ENCODE data around the gene CALHM3.
"Not testable (repeated sequence)": the region's sequence is repeated elsewhere in the genome, so short reads cannot be mapped to it uniquely, and the experiment has no call there.

CALHM3 gene

GRCh38 chr10:103493362-103493915 lies 14.4 kb upstream of the CALHM3 start, which contains the start of gene NEURL1:
NEURL1 (plus strand) TSS chr10:103493705; CDS start chr10:103494388, 683 bp downstream.
- peak within 1 kb of the TSS; percentile 30 for H3K4me3 ChIP-seq (ENCODE audit: control insufficient read depth, low read depth, low read length)
- TF ChIP-seq CTCF (conservative IDR thresholded peaks at IDR 0.05; ENCODE audit: control insufficient read depth, insufficient read depth, low read depth, low read length): no peak
- DNase-seq (ENCODE audit: low read depth): no peak

GRCh38 chr10:103492655-103493261 lies 13.7 kb upstream of the CALHM3 start:
- no peak overlapping the region for H3K4me3 ChIP-seq (ENCODE audit: control insufficient read depth, low read depth, low read length)
- no peak for TF ChIP-seq CTCF (conservative IDR thresholded peaks at IDR 0.05; ENCODE audit: control insufficient read depth, insufficient read depth, low read depth, low read length)
- DNase-seq (ENCODE audit: low read depth): no peak

GRCh38 chr10:103491729-103492364 lies 12.8 kb upstream of the CALHM3 start:
- TF ChIP-seq CTCF (conservative IDR thresholded peaks at IDR 0.05; ENCODE audit: control insufficient read depth, insufficient read depth, low read depth, low read length): no peak
- H3K4me3 ChIP-seq (ENCODE audit: control insufficient read depth, low read depth, low read length): no peak overlapping the region
- peak; percentile 94 for DNase-seq (ENCODE audit: low read depth)

DNA sequence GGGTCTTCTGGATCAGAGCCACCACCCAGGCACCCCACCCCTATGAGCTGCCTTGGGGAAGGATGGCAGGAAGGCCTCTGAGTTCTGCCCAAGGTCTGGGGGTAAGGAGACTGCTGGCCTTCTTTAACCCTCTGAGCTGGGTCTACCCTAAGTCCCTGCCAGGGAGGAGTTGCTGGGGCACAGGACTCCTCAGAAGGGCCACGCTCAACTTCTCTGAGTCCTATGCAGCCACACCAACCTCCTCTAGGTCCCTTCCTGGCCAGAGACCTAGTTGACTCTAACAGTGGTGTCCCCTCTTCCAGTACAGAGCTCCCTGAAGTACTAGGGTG lies 11.9 kb upstream of the CALHM3 start:
- no peak overlapping the region for H3K4me3 ChIP-seq (ENCODE audit: control insufficient read depth, low read depth, low read length)
- TF ChIP-seq CTCF (conservative IDR thresholded peaks at IDR 0.05; ENCODE audit: control insufficient read depth, insufficient read depth, low read depth, low read length): no peak
- DNase-seq (ENCODE audit: low read depth): no peak

GRCh38 chr10:103487410-103487708 lies 8.3 kb upstream of the CALHM3 start:
- no peak overlapping the region for H3K4me3 ChIP-seq (ENCODE audit: control insufficient read depth, low read depth, low read length)
- no peak for TF ChIP-seq CTCF (conservative IDR thresholded peaks at IDR 0.05; ENCODE audit: control insufficient read depth, insufficient read depth, low read depth, low read length)
- DNase-seq (ENCODE audit: low read depth): no peak

DNA sequence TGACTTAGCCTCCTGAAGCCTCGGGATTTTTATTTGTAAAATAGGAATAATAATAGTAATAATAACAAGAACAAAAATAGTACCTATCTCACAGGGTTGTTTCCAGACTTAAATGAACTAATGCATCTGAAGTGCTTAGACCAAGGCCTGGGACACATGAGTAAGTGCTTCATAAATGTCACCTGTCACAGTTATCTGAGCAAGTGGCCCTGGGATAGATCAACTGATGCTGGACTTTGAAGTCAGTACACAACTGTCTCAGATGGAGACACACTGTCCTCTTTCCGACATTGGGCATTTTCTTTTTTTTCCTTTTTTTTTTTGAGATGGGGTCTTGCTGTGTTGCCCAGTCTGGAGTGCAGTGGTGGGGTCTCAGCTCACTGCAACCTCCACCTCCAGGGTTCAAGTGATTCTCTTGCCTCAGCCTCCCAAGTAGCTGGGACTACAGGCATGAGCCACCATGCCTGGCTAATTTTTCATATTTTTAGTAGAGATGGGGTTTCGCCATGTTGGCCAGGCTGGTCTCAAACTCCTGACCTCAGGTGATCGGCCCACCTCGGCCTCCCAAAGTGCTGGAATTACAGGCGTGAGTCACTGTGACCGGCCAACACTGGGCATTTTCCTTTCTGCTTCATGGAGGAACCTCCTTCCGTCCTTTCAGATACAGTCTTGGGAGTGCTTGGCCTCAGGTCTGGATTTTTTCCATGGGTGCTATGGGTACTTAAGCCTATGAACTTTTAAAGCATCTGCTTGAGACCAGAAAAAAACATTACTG lies 7.8 kb upstream of the CALHM3 start:
- H3K4me3 ChIP-seq (ENCODE audit: control insufficient read depth, low read depth, low read length); DNase-seq (ENCODE audit: low read depth): not testable (repeated sequence)

- H3K4me3 ChIP-seq (ENCODE audit: control insufficient read depth, low read depth, low read length): no peak overlapping the region
- TF ChIP-seq CTCF (conservative IDR thresholded peaks at IDR 0.05; ENCODE audit: control insufficient read depth, insufficient read depth, low read depth, low read length): peak; percentile 76
- peak; percentile 86 for DNase-seq (ENCODE audit: low read depth)
Observed at GRCh38 chr10:103481974-103482531, 3.0 kb upstream of the CALHM3 start.

Data from fibroblast of mammary gland (primary cell).